GM23338 (cell line): ENCODE data around the gene FARS2. TPM values are rescaled to one million over a fixed set of nuclear protein-coding genes. Genes with fewer than 3 reads are reported as not detected.

Source experiments
- ATAC-seq: fragments of 200-7000 bp; cut with Tn5 transposase; 3 replicates; pipeline ENCODE4 v1.9.1; 2020
- DNase-seq: peaks from one replicate; pipeline ENCODE4 v3.0.0-alpha.2; 2015; ENCODE audit warnings: low spot score
- H2AFZ ChIP-seq: fragments of 200-600 bp; sonication (generic); 2 replicates; pipeline ENCODE4 v1.8.0; 2016; ENCODE audit warnings: antibody characterized with exemption, mild to moderate bottlenecking, moderate library complexity
- H3F3A ChIP-seq: fragments of 200-600 bp; sonication (generic); replicated peaks from 2 replicates; pipeline ENCODE4 v1.8.0; 2017; ENCODE audit warnings: antibody characterized with exemption, mixed run types, low read depth
- H3K27ac ChIP-seq: fragments of 200-600 bp; sonication (generic); 2 replicates; pipeline ENCODE4 v1.6.1; 2016; ENCODE audit warnings: low read depth
- H3K27me3 ChIP-seq: fragments of 200-600 bp; sonication (generic); 2 replicates; pipeline ENCODE4 v1.8.0; 2016; ENCODE audit warnings: mild to moderate bottlenecking, mixed run types, moderate library complexity; ENCODE audit not compliant: insufficient read depth
- H3K36me3 ChIP-seq: fragments of 200-600 bp; sonication (generic); 2 replicates; pipeline ENCODE4 v1.8.0; 2016; ENCODE audit warnings: mild to moderate bottlenecking; ENCODE audit not compliant: insufficient read depth
- H3K4me1 ChIP-seq: fragments of 200-600 bp; sonication (generic); 2 replicates; pipeline ENCODE4 v1.8.0; 2016; ENCODE audit warnings: mild to moderate bottlenecking, moderate library complexity; ENCODE audit not compliant: insufficient read depth
- H3K4me2 ChIP-seq: fragments of 200-600 bp; sonication (generic); 2 replicates; pipeline ENCODE4 v1.7.1; 2017; ENCODE audit warnings: mixed run types
- H3K4me3 ChIP-seq: fragments of 200-600 bp; sonication (generic); 2 replicates; pipeline ENCODE4 v1.6.1; 2016; ENCODE audit warnings: mixed run types
- H3K79me2 ChIP-seq: fragments of 200-600 bp; sonication (generic); replicated peaks from 2 replicates; pipeline ENCODE4 v1.8.0; 2017; ENCODE audit warnings: mild to moderate bottlenecking; ENCODE audit not compliant: insufficient read depth
- H3K9me2 ChIP-seq: fragments of 200-600 bp; sonication (generic); 2 replicates; pipeline ENCODE4 v1.8.0; 2017; ENCODE audit not compliant: insufficient read depth
- H4K20me1 ChIP-seq: fragments of 200-600 bp; sonication (generic); replicated peaks from 2 replicates; pipeline ENCODE4 v1.8.0; 2017; ENCODE audit warnings: mild to moderate bottlenecking; ENCODE audit not compliant: insufficient read depth
- H3K27ac Mint-ChIP-seq: 2 replicates; pipeline ENCODE4 v1.8.0; 2020; ENCODE audit warnings: inconsistent platforms, mild to moderate bottlenecking, moderate library complexity, mixed read lengths
- H3K27me3 Mint-ChIP-seq: 3 replicates; pipeline ENCODE4 v1.8.0; 2022; ENCODE audit warnings: low read depth, mild to moderate bottlenecking, moderate library complexity, mixed read lengths, inconsistent platforms; ENCODE audit not compliant: insufficient read depth, poor library complexity
- H3K36me3 Mint-ChIP-seq: 3 replicates; pipeline ENCODE4 v1.8.0; 2021; ENCODE audit warnings: low read depth, mild to moderate bottlenecking, inconsistent platforms, moderate library complexity, mixed read lengths
- H3K4me1 Mint-ChIP-seq: 3 replicates; pipeline ENCODE4 v1.8.0; 2020; ENCODE audit warnings: mild to moderate bottlenecking, inconsistent platforms, mixed read lengths
- H3K4me3 Mint-ChIP-seq: 3 replicates; pipeline ENCODE4 v1.8.0; 2021; ENCODE audit warnings: moderate library complexity, mild to moderate bottlenecking, inconsistent platforms, mixed read lengths
- H3K9me3 Mint-ChIP-seq: 3 replicates; pipeline ENCODE4 v1.8.0; 2020; ENCODE audit warnings: moderate library complexity, mild to moderate bottlenecking, inconsistent platforms, mixed read lengths
- CREB1 ChIP-seq: fragments of 250-450 bp; sonication (Bioruptor Pico); IDR thresholded peaks from 2 replicates; pipeline ENCODE4 v1.5.0; 2020; ENCODE audit warnings: low read depth, mild to moderate bottlenecking, moderate library complexity
- CTCF ChIP-seq, 2 experiments: fragments of 200-600 bp in 1 of 2; sonication (generic) in 1 of 2; conservative IDR thresholded peaks; 2 replicates each; pipeline versions ENCODE4 v1.5.1 to v1.6.1; 2016 to 2017; ENCODE audit warnings: antibody characterized with exemption in 2 of 2, low read depth in 2 of 2, mild to moderate bottlenecking in 2 of 2, moderate library complexity in 1 of 2
- EZH2 ChIP-seq: fragments of 200-600 bp; sonication (generic); IDR thresholded peaks from one replicate; pipeline ENCODE4 v1.8.0; 2017; ENCODE audit warnings: antibody characterized with exemption, mild to moderate bottlenecking, low read depth; ENCODE audit not compliant: unreplicated experiment
- EZH2phosphoT487 ChIP-seq: fragments of 200-600 bp; sonication (generic); IDR thresholded peaks from one replicate; pipeline ENCODE4 v1.8.1; 2018; ENCODE audit warnings: antibody characterized with exemption; ENCODE audit not compliant: unreplicated experiment
- JUNB ChIP-seq: IDR thresholded peaks from one replicate; pipeline ENCODE4 v1.6.1; 2016; ENCODE audit warnings: antibody characterized with exemption; ENCODE audit not compliant: unreplicated experiment
- NANOG ChIP-seq: IDR thresholded peaks from 2 replicates; pipeline ENCODE4 v1.6.1; 2016; ENCODE audit warnings: antibody characterized with exemption, borderline replicate concordance
- POLR2AphosphoS5 ChIP-seq: IDR thresholded peaks from 2 replicates; pipeline ENCODE4 v1.6.1; 2016; ENCODE audit warnings: antibody characterized with exemption, low read depth
- REST ChIP-seq: IDR thresholded peaks from one replicate; pipeline ENCODE4 v1.6.1; 2018; ENCODE audit warnings: antibody characterized with exemption; ENCODE audit not compliant: unreplicated experiment
- STAT1 ChIP-seq: IDR thresholded peaks from one replicate; pipeline ENCODE4 v1.6.1; 2016; ENCODE audit warnings: antibody characterized with exemption; ENCODE audit not compliant: unreplicated experiment
- ZNF114 ChIP-seq: fragments of 250-450 bp; sonication (Bioruptor Pico); IDR thresholded peaks from 2 replicates; pipeline ENCODE4 v1.5.0; 2020; ENCODE audit warnings: mild to moderate bottlenecking, moderate library complexity
- ZNF331 ChIP-seq: fragments of 250-450 bp; sonication (Bioruptor Pico); IDR thresholded peaks from 2 replicates; pipeline ENCODE4 v1.5.0; 2020; ENCODE audit warnings: low read depth, mild to moderate bottlenecking, moderate library complexity
- polyA plus RNA-seq: library from polyadenylated mRNA; unstranded; fragments of >200 nt; fragmentation: Nextera tagmentation; extraction: Ambion mirVana; gene quantifications from 2 replicates; pipeline ENCODE4 v1.2.1, GENCODE V29; 2016
- total RNA-seq: library from RNA; depleted of rRNA; stranded (reverse); fragments of >200 nt; shearing (Covaris generic); gene quantifications from 2 replicates; pipeline ENCODE4 v1.2.3, GENCODE V29; 2014
- TF ChIP-seq, protein P1 (sequence below): IDR thresholded peaks from 2 replicates; pipeline ENCODE4 v1.6.1; 2016; ENCODE audit warnings: antibody characterized with exemption
- TF ChIP-seq, protein P2 (sequence below): fragments of 250-450 bp; sonication (Bioruptor Pico); IDR thresholded peaks from 2 replicates; pipeline ENCODE4 v1.5.0; 2020; ENCODE audit warnings: mild to moderate bottlenecking, moderate library complexity

FARS2 gene
- total and polyA plus RNA-seq, 2 experiments from 2014 or later = 7.6 to 19.0 TPM

DNA sequence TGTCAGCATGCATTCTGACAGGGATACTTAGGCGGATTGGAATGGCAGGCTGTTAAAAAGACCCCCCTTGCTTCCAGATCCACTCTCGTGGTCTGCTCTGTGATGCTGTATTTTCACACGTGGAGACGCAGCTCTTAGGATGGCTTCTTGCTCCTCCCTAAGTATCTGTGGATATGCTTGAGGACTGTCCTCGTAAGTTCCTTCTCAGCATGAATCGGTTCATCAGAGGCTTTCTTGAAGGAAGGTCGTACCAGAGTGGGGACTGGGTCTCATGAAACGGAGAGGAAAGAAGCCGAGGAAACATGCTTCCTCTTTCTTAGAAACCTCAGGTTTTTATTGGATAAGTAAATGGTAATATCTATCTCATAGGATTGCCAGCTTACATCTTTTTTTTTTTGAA lies 220.4 kb downstream of the FARS2 start:
- Histone ChIP-seq H3K36me3 (no peaks in the 10 kb centered on the region), H3F3A (no peaks in the 10 kb centered on the region), H3K27me3 (no peaks in the 10 kb centered on the region), H3K27ac (no peak overlapping the region), H2AFZ (no peak overlapping the region), H3K4me2 (no peak overlapping the region), H4K20me1 (no peaks in the 10 kb centered on the region), H3K79me2 (no peaks in the 10 kb centered on the region), H3K4me1 (peaks cover 6% of the 10 kb centered on the region), H3K9me2 (no peaks in the 10 kb centered on the region), H3K4me3 (no peak overlapping the region)
- H3K9me3 Mint-ChIP-seq = no peaks in the 10 kb centered on the region
- ATAC-seq (no peak), DNase-seq (no peak)
- peaks cover 11% of the 10 kb centered on the region for H3K4me1 Mint-ChIP-seq
- no peak overlapping the region for H3K27ac Mint-ChIP-seq
- no peaks in the 10 kb centered on the region for H3K36me3 Mint-ChIP-seq
- peaks cover 9% of the 10 kb centered on the region for H3K27me3 Mint-ChIP-seq
- H3K4me3 Mint-ChIP-seq = no peak overlapping the region
- TF ChIP-seq EZH2 (no peak), NANOG (no peak), STAT1 (no peak), REST (no peak), EZH2phosphoT487 (no peak), CREB1 (CRISPR knock-in tag) (no peak), ZNF331 (no peak), JUNB (no peak), CTCF (conservative IDR thresholded peaks at IDR 0.05; ENCODE audit: low read depth in 2 of 2) (no peak), ZNF114 (CRISPR knock-in tag) (no peak), POLR2AphosphoS5 (no peak)
- TF ChIP-seq, protein P1, sequence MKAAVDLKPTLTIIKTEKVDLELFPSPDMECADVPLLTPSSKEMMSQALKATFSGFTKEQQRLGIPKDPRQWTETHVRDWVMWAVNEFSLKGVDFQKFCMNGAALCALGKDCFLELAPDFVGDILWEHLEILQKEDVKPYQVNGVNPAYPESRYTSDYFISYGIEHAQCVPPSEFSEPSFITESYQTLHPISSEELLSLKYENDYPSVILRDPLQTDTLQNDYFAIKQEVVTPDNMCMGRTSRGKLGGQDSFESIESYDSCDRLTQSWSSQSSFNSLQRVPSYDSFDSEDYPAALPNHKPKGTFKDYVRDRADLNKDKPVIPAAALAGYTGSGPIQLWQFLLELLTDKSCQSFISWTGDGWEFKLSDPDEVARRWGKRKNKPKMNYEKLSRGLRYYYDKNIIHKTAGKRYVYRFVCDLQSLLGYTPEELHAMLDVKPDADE = no peak
- TF ChIP-seq, protein P2, sequence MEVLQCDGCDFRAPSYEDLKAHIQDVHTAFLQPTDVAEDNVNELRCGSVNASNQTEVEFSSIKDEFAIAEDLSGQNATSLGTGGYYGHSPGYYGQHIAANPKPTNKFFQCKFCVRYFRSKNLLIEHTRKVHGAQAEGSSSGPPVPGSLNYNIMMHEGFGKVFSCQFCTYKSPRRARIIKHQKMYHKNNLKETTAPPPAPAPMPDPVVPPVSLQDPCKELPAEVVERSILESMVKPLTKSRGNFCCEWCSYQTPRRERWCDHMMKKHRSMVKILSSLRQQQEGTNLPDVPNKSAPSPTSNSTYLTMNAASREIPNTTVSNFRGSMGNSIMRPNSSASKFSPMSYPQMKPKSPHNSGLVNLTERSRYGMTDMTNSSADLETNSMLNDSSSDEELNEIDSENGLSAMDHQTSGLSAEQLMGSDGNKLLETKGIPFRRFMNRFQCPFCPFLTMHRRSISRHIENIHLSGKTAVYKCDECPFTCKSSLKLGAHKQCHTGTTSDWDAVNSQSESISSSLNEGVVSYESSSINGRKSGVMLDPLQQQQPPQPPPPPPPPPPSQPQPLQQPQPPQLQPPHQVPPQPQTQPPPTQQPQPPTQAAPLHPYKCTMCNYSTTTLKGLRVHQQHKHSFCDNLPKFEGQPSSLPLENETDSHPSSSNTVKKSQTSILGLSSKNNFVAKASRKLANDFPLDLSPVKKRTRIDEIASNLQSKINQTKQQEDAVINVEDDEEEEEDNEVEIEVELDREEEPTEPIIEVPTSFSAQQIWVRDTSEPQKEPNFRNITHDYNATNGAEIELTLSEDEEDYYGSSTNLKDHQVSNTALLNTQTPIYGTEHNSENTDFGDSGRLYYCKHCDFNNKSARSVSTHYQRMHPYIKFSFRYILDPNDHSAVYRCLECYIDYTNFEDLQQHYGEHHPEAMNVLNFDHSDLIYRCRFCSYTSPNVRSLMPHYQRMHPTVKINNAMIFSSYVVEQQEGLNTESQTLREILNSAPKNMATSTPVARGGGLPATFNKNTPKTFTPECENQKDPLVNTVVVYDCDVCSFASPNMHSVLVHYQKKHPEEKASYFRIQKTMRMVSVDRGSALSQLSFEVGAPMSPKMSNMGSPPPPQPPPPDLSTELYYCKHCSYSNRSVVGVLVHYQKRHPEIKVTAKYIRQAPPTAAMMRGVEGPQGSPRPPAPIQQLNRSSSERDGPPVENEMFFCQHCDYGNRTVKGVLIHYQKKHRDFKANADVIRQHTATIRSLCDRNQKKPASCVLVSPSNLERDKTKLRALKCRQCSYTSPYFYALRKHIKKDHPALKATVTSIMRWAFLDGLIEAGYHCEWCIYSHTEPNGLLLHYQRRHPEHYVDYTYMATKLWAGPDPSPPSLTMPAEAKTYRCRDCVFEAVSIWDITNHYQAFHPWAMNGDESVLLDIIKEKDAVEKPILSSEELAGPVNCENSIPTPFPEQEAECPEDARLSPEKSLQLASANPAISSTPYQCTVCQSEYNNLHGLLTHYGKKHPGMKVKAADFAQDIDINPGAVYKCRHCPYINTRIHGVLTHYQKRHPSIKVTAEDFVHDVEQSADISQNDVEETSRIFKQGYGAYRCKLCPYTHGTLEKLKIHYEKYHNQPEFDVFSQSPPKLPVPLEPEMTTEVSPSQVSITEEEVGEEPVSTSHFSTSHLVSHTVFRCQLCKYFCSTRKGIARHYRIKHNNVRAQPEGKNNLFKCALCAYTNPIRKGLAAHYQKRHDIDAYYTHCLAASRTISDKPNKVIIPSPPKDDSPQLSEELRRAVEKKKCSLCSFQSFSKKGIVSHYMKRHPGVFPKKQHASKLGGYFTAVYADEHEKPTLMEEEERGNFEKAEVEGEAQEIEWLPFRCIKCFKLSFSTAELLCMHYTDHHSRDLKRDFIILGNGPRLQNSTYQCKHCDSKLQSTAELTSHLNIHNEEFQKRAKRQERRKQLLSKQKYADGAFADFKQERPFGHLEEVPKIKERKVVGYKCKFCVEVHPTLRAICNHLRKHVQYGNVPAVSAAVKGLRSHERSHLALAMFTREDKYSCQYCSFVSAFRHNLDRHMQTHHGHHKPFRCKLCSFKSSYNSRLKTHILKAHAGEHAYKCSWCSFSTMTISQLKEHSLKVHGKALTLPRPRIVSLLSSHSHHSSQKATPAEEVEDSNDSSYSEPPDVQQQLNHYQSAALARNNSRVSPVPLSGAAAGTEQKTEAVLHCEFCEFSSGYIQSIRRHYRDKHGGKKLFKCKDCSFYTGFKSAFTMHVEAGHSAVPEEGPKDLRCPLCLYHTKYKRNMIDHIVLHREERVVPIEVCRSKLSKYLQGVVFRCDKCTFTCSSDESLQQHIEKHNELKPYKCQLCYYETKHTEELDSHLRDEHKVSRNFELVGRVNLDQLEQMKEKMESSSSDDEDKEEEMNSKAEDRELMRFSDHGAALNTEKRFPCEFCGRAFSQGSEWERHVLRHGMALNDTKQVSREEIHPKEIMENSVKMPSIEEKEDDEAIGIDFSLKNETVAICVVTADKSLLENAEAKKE = no peak
